GF-D8 (cell line): ENCODE results near the gene IKBKE.

Source experiments
- DNase-seq: peaks from one replicate; lab custom pipeline; 2025; lab: John Stamatoyannopoulos, UW

The IKBKE gene

DNA sequence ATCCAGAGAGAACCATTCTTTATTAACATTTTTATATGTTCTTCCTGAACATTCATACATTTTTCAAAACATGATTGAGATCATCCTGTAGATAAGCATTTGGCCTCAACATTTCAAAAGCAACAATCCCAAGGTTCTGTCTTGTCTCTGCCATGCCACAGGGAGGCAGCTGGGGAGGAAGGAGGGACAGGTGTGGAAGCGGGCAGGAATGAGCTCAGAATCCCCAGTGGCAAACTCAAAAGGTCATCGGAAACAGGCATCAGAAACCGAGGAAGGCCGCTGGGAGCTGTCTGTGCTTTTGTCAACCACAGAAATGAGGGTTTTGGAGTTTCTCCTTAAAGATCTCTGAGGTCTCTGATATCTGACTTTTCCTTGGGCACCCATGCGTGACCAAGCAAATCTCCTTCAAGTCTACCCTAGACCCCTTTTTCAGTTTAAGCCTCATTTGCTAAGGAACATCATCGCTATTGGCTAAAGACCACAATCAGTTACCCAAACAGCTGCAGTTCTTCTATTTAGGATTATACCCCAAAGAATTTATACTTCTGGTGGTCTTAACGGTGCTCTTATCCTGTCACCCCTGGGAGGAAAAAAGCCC, 71.1 kb downstream of the IKBKE start:
- DNase-seq = no peak

GRCh38 chr1:206544562-206545257, 74.4 kb downstream of the IKBKE start:
- no peak for DNase-seq

DNA sequence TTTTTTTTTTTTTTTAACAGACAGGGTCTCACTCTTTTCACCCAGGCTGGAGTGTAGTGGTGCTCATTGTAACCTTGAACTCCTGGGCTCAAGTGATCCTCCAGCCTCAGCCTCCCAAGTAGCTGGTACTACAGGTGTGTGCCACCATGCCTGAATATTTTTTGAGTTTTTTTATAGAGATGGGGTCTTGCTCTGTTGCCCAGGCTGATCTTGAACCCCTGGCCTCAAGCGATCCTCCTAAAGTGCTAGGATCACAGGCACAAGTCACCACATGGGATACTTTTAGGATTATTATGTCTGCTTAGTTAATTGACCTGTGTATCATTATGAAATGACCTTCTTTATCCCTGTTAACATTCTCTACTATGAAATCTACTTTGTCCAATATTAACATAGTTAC, 75.1 kb downstream of the IKBKE start:
- no peak for DNase-seq
